Thyroid gland (tissue), 4 donors: ENCODE results near the gene ADH1B.

ENCODE experiments used
- CTCF ChIP-seq, 6 experiments: fragments of 200-600 bp in 3 of 6; fragments of 450-650 bp in 3 of 6; sonication (generic) in 3 of 6; IDR thresholded peaks; one replicate each; pipeline ENCODE4 v1.5.1; 2016 to 2019; ENCODE audit warnings: antibody characterized with exemption in 6 of 6, mild to moderate bottlenecking in 2 of 6, inconsistent platforms in 1 of 6, moderate library complexity in 1 of 6
- POLR2A ChIP-seq, 2 donors: fragments of 450-650 bp; IDR thresholded peaks; one replicate each; pipeline ENCODE4 v1.6.1; 2017; ENCODE audit warnings: antibody characterized with exemption in 2 of 2, mild to moderate bottlenecking in 2 of 2, moderate library complexity in 1 of 2

GRCh38 chr4:99321241-99322191 is at the start of gene ADH1B:
- TF ChIP-seq CTCF (IDR thresholded peaks at IDR 0.05) (no peak), POLR2A (IDR thresholded peaks at IDR 0.05) (no peak)
